Hepatocyte (in vitro differentiated cells): ENCODE data around the gene PBX3. TPM values are rescaled to one million over a fixed set of nuclear protein-coding genes. Genes with fewer than 3 reads are reported as not detected.

Experiments
- DNase-seq: peaks from one replicate; pipeline ENCODE4 v3.0.0-alpha.2; 2016; ENCODE audit warnings: low spot score
- H2AFZ ChIP-seq: fragments of 200-600 bp; sonication (generic); 2 replicates; pipeline ENCODE4 v1.6.0; 2016; ENCODE audit warnings: antibody characterized with exemption, mild to moderate bottlenecking
- H3K27ac ChIP-seq: fragments of 200-600 bp; sonication (generic); 2 replicates; pipeline ENCODE4 v1.5.1; 2016; ENCODE audit warnings: mild to moderate bottlenecking
- H3K27me3 ChIP-seq: fragments of 200-600 bp; sonication (generic); 2 replicates; pipeline ENCODE4 v1.6.1; 2016
- H3K36me3 ChIP-seq: fragments of 200-600 bp; sonication (generic); replicated peaks from 2 replicates; pipeline ENCODE4 v1.5.1; 2016; ENCODE audit warnings: low read depth; ENCODE audit not compliant: insufficient read depth
- H3K4me1 ChIP-seq: fragments of 200-600 bp; sonication (generic); 2 replicates; pipeline ENCODE4 v1.5.1; 2016; ENCODE audit warnings: mild to moderate bottlenecking, moderate library complexity; ENCODE audit not compliant: insufficient read depth
- H3K4me2 ChIP-seq: fragments of 200-600 bp; sonication (generic); 2 replicates; pipeline ENCODE4 v1.6.0; 2016
- H3K4me3 ChIP-seq: fragments of 200-600 bp; sonication (generic); 2 replicates; pipeline ENCODE4 v1.5.1; 2016; ENCODE audit warnings: mild to moderate bottlenecking
- H3K79me2 ChIP-seq: fragments of 200-600 bp; sonication (generic); 2 replicates; pipeline ENCODE4 v1.6.0; 2017; ENCODE audit warnings: mild to moderate bottlenecking
- H3K9me2 ChIP-seq: fragments of 200-600 bp; sonication (generic); replicated peaks from 2 replicates; pipeline ENCODE4 v1.6.0; 2017; ENCODE audit warnings: mild to moderate bottlenecking; ENCODE audit not compliant: insufficient read depth
- H3K9me3 ChIP-seq: fragments of 200-600 bp; sonication (generic); 2 replicates; pipeline ENCODE4 v1.5.1; 2016; ENCODE audit warnings: low read depth, mild to moderate bottlenecking
- H4K20me1 ChIP-seq: fragments of 200-600 bp; sonication (generic); 2 replicates; pipeline ENCODE4 v1.6.0; 2016; ENCODE audit warnings: mild to moderate bottlenecking; ENCODE audit not compliant: insufficient read depth, poor library complexity, severe bottlenecking
- EZH2 ChIP-seq: fragments of 200-600 bp; sonication (generic); IDR thresholded peaks from 2 replicates; pipeline ENCODE4 v1.6.1; 2016; ENCODE audit warnings: antibody characterized with exemption, mild to moderate bottlenecking, borderline replicate concordance
- EZH2phosphoT487 ChIP-seq: fragments of 200-600 bp; sonication (generic); IDR thresholded peaks from one replicate; pipeline ENCODE4 v1.6.1; 2018; ENCODE audit warnings: antibody characterized with exemption, mild to moderate bottlenecking, low read depth, moderate library complexity; ENCODE audit not compliant: unreplicated experiment, severe bottlenecking
- WGBS: methylation state at CpG from one replicate; pipeline ENCODE4 v1.1.6; 2016; ENCODE audit warnings: low lambda C conversion rate; ENCODE audit errors: missing lambda C conversion rate; 5-methylcytosine and 5-hydroxymethylcytosine counted together
- polyA plus RNA-seq: library from polyadenylated mRNA; unstranded; fragments of >200 nt; fragmentation: Nextera tagmentation; extraction: Ambion mirVana; gene quantifications from 2 replicates; pipeline ENCODE4 v1.2.1, GENCODE V29; 2016
- total RNA-seq: library from RNA; depleted of rRNA; stranded (reverse); fragments of >200 nt; gene quantifications from 2 replicates; pipeline ENCODE4 v1.2.3, GENCODE V29; 2014
- TF ChIP-seq, protein P1 (sequence below): fragments of 200-600 bp; sonication (generic); IDR thresholded peaks from 2 replicates; pipeline ENCODE4 v1.5.1; 2016; ENCODE audit warnings: antibody characterized with exemption, mild to moderate bottlenecking; ENCODE audit not compliant: poor library complexity

PBX3 gene
- total and polyA plus RNA-seq, 2 experiments from 2014 or later: 15.9 to 23.3 TPM

DNA sequence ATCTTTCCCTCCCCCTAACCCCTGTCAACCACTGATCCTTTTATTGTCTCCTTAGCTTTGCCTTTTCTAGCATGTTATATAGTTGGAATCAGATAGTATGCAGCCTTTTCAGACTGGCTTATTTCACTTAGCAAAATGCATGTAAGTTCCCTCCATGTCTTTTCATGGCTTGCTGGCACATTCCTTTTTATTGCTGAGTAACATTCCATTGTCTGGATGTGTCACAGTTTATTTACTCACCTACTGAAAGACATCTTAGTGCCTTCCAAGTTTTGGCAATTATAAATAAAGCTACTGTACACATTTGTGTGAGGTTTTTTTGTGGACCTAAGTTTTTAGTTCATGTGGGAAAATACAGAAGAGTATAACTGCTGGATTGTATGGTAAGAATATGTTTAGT is 230.1 kb downstream of the PBX3 start:
- no peaks in the 10 kb centered on the region for H4K20me1 ChIP-seq
- no peaks in the 10 kb centered on the region for H3K79me2 ChIP-seq
- H3K4me3 ChIP-seq: no peak overlapping the region
- H2AFZ ChIP-seq: no peak overlapping the region
- no peaks in the 10 kb centered on the region for H3K36me3 ChIP-seq
- TF ChIP-seq, protein P1, sequence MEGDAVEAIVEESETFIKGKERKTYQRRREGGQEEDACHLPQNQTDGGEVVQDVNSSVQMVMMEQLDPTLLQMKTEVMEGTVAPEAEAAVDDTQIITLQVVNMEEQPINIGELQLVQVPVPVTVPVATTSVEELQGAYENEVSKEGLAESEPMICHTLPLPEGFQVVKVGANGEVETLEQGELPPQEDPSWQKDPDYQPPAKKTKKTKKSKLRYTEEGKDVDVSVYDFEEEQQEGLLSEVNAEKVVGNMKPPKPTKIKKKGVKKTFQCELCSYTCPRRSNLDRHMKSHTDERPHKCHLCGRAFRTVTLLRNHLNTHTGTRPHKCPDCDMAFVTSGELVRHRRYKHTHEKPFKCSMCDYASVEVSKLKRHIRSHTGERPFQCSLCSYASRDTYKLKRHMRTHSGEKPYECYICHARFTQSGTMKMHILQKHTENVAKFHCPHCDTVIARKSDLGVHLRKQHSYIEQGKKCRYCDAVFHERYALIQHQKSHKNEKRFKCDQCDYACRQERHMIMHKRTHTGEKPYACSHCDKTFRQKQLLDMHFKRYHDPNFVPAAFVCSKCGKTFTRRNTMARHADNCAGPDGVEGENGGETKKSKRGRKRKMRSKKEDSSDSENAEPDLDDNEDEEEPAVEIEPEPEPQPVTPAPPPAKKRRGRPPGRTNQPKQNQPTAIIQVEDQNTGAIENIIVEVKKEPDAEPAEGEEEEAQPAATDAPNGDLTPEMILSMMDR: no peak
- no peak overlapping the region for H3K4me2 ChIP-seq
- H3K4me1 ChIP-seq: no peaks in the 10 kb centered on the region
- no peaks in the 10 kb centered on the region for H3K9me2 ChIP-seq
- no peak overlapping the region for H3K27ac ChIP-seq
- H3K27me3 ChIP-seq: no peaks in the 10 kb centered on the region
- H3K9me3 ChIP-seq: peaks cover 9% of the 10 kb centered on the region
- DNase-seq: no peak

DNA sequence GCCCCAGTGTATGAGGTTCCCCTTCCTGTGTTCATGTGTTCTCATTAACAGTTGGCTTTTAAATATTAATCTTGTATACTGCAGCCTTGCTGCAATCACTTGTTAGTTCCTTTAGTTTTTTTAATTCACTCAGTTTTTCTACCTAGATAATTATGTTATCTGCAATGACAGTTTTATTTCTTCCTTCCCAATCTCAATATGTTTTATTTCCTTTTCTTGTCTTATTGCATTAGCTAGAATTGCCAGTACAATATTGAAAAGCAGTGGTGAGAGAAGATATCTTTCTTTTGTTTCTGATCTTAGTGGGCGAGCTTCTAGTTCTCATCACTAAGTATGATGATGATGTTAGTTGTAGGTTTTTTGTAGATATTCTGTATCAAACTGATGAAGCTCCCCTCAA is 232.2 kb downstream of the PBX3 start:
- 90% methylated on average over 1 of the region's 1 CpG for WGBS
- Histone ChIP-seq H3K36me3 (no peaks in the 10 kb centered on the region), H3K27me3 (no peaks in the 10 kb centered on the region), H4K20me1 (no peaks in the 10 kb centered on the region), H3K9me2 (no peaks in the 10 kb centered on the region), H3K4me1 (no peaks in the 10 kb centered on the region), H3K27ac (no peak overlapping the region), H3K79me2 (no peaks in the 10 kb centered on the region), H2AFZ (no peak overlapping the region), H3K4me2 (no peak overlapping the region), H3K4me3 (no peak overlapping the region), H3K9me3 (peaks cover 9% of the 10 kb centered on the region)
- no peak for DNase-seq
- no peak for TF ChIP-seq EZH2
- TF ChIP-seq, protein P1: no peak
- TF ChIP-seq EZH2phosphoT487: no peak

DNA sequence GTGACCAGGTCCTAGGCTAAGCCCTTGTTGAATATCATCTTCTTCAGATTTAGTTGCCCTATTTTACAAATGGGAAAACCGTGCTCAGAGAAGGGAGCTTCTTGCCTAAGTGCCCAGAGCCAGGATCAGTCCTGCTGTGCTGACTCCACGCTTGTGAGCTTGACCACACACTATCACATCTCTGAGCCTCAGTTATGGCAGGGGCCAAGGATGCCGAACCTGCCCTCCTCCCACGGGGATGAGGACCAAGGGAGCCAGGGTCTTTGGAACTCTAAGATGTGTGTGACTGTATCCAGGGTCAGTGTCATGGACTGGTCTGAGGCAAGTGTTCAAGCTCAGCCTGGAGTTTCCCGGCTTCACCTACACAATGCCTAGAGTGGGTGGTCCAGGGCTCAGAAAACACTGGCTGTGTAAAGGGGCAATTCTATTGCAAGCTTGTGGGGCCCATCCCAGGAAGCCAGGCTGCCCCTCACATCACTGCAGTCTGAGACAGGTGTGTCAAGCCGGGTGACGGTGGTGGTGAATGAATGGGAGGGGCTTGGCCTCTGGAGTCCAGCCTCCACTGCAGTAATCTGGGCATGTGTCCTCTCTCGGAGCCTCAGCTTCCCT is 235.7 kb downstream of the PBX3 start:
- Histone ChIP-seq H3K4me3 (no peak overlapping the region), H3K9me2 (no peaks in the 10 kb centered on the region), H3K4me1 (no peaks in the 10 kb centered on the region), H3K4me2 (no peak overlapping the region), H3K27ac (no peak overlapping the region), H3K9me3 (peaks cover 9% of the 10 kb centered on the region), H2AFZ (no peak overlapping the region), H4K20me1 (no peaks in the 10 kb centered on the region), H3K36me3 (no peaks in the 10 kb centered on the region), H3K79me2 (no peaks in the 10 kb centered on the region), H3K27me3 (no peaks in the 10 kb centered on the region)
- no peak for TF ChIP-seq EZH2phosphoT487
- no peak for TF ChIP-seq EZH2
- TF ChIP-seq, protein P1: no peak
- WGBS: 80% methylated on average over 8 of the region's 8 CpGs
- no peak for DNase-seq

DNA sequence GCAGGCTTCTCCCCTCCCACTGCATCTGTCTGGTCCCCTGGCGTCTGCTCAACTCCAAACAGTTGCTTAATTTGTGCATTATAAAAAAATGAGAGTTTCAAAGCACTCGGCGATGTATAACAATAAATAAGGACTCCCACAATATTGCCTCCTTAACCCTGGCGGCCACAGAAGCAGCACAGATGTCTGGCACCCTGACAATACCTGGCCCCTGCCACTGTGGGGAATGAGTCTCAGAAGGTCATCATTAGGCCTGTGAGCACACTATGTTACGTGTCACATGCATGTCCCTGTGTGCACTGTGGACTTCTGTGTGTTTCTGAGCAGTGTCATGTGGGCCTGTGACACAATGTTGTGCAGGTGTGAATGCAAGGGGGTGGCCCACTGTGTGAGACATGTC is 236.5 kb downstream of the PBX3 start:
- H3K9me2 ChIP-seq: no peaks in the 10 kb centered on the region
- no peak overlapping the region for H3K4me3 ChIP-seq
- no peak overlapping the region for H3K4me2 ChIP-seq
- H3K36me3 ChIP-seq: no peaks in the 10 kb centered on the region
- peaks cover 9% of the 10 kb centered on the region for H3K9me3 ChIP-seq
- H3K27me3 ChIP-seq: no peaks in the 10 kb centered on the region
- no peak overlapping the region for H2AFZ ChIP-seq
- no peak for DNase-seq
- H3K79me2 ChIP-seq: no peaks in the 10 kb centered on the region
- no peak for TF ChIP-seq EZH2
- TF ChIP-seq, protein P1: no peak
- TF ChIP-seq EZH2phosphoT487: no peak
- no peak overlapping the region for H3K27ac ChIP-seq
- WGBS: 90% methylated on average over 5 of the region's 5 CpGs
- no peaks in the 10 kb centered on the region for H4K20me1 ChIP-seq
- H3K4me1 ChIP-seq: no peaks in the 10 kb centered on the region
